Hindlimb muscle (tissue), 1 donor: ENCODE measurements around the gene NKD1. TPM values are rescaled to one million over a fixed set of nuclear protein-coding genes. Genes with fewer than 3 reads are reported as not detected.
A peak's percentile ranks its signal among the peaks of the same experiment; 100 is the strongest.

Experiments used
- DNase-seq: peaks from one replicate; pipeline ENCODE4 v3.0.0-alpha.2; 2013
- polyA plus RNA-seq: library from polyadenylated mRNA; unstranded; fragments of 120-200 nt; gene quantifications from one replicate; pipeline ENCODE4 v1.2.1, GENCODE V29; 2013; ENCODE audit not compliant: insufficient read length

NKD1 gene
- polyA plus RNA-seq, 1 donor = 13.1 TPM

GRCh38 chr16:50631985-50632576, 83.9 kb downstream of the NKD1 start:
- DNase-seq = no peak

GRCh38 chr16:50632927-50633800, 85.0 kb downstream of the NKD1 start:
- no peak for DNase-seq

- DNase-seq = no peak
These were observed 85.9 kb downstream of the NKD1 start for GRCh38 chr16:50634090-50634489.

- no peak for DNase-seq
These were observed 86.8 kb downstream of the NKD1 start for GRCh38 chr16:50634947-50635346.

- DNase-seq = no peak
These were observed 87.6 kb downstream of the NKD1 start for GRCh38 chr16:50635505-50636392.

- no peak for DNase-seq
These were observed 88.7 kb downstream of the NKD1 start for GRCh38 chr16:50636753-50637374.

GRCh38 chr16:50637716-50638602, 89.8 kb downstream of the NKD1 start:
- DNase-seq = no peak

- no peak for DNase-seq
These were observed 90.8 kb downstream of the NKD1 start for GRCh38 chr16:50638816-50639670.

GRCh38 chr16:50640391-50640790, 92.2 kb downstream of the NKD1 start:
- no peak for DNase-seq

- no peak for DNase-seq
These were observed 93.0 kb downstream of the NKD1 start for GRCh38 chr16:50640919-50641817.

- DNase-seq = no peak
These were observed 93.6 kb downstream of the NKD1 start for GRCh38 chr16:50641818-50642187.

- DNase-seq = no peak
These were observed 94.2 kb downstream of the NKD1 start for GRCh38 chr16:50642349-50642748.

- no peak for DNase-seq
These were observed 95.0 kb downstream of the NKD1 start for GRCh38 chr16:50643192-50643591.

- no peak for DNase-seq
These were observed 96.0 kb downstream of the NKD1 start for GRCh38 chr16:50644245-50644644.

- DNase-seq = peak; percentile 40
These were observed 96.5 kb downstream of the NKD1 start for GRCh38 chr16:50644729-50645128.

- no peak for DNase-seq
These were observed 97.5 kb downstream of the NKD1 start for GRCh38 chr16:50645563-50646220.

GRCh38 chr16:50646345-50646744, 98.1 kb downstream of the NKD1 start:
- no peak for DNase-seq

GRCh38 chr16:50651835-50652438, 103.7 kb downstream of the NKD1 start:
- DNase-seq = no peak
